HUDEP-2 (cell line): ENCODE data around the gene SPAG16.
"Not testable (repeated sequence)": the region's sequence is repeated elsewhere in the genome, so short reads cannot be mapped to it uniquely, and the experiment has no call there.

Experiments used
- DNase-seq, 76 experiments: peaks; one replicate each; lab custom pipeline; 2025; ENCODE audit not compliant: unreplicated experiment in 76 of 76; lab: John Stamatoyannopoulos, UW

Gene SPAG16

DNA sequence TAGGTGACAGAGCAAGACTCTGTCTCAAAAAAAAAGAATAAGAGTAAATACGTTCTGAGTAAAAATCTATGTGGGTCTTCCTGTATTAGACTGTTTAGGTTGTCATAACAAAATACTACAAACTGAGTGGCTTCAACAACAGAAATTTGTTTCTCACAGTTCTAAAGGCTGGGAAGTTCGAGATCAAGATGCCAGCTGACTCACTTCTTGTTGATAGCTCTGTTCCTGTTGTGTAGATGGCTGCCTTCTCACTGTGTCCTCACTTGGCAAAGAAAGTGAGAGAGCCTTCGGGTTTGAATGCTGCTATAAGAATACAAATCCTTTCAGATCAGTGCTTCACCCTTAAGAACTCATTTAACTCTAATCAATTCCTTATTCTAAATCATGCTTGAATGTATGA is 696.6 kb downstream of the SPAG16 start:
- DNase-seq, result no peak

DNA sequence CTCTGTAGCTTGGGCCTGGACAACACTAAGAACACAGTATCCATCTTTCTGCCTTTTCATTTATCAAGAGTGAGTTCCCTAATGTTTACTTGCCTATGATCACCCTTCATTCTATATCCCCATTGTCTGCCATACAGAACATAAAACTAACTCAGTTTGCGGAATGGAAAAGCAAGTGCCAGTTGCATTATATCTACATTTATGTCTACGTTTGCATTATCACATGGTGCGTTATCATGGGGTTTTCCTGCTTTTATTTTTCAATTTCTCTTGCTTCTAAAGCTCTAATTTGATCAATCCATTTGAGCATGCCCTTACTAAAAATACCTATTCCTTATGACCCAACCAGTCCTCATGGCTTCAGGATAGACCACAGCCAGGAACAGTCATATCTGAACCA is 704.9 kb downstream of the SPAG16 start:
- DNase-seq, result no peak

DNA sequence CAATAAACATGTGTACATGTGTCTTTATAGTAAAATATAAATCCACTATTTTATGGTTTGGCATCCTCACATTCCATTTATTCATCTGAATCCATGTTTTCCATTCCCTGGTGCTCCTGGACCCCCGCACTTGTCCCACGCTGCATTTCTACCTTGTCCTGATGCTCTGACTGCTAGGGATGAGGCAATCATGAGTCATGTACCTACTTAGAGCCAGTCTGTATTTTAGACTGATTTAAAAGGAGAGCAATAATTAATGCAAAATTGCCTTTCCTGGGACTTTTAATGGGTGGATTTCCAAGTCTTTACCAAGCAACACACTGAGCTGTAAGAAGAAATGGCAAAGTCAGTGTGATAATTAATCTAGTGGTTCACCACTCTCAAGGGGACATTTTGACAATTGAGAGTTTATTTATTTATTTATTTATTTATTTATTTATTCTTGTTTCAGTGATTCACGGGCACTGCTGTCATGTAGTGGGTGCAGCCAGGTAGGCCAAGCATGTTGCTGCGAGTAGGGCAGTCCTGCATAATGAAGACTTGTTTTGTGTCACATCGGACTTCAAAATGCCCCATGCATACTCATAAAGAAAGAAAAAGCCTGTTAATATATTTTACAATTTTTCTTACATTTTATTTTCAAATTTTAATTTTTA is 707.3 kb downstream of the SPAG16 start:
- DNase-seq, result no peak

DNA sequence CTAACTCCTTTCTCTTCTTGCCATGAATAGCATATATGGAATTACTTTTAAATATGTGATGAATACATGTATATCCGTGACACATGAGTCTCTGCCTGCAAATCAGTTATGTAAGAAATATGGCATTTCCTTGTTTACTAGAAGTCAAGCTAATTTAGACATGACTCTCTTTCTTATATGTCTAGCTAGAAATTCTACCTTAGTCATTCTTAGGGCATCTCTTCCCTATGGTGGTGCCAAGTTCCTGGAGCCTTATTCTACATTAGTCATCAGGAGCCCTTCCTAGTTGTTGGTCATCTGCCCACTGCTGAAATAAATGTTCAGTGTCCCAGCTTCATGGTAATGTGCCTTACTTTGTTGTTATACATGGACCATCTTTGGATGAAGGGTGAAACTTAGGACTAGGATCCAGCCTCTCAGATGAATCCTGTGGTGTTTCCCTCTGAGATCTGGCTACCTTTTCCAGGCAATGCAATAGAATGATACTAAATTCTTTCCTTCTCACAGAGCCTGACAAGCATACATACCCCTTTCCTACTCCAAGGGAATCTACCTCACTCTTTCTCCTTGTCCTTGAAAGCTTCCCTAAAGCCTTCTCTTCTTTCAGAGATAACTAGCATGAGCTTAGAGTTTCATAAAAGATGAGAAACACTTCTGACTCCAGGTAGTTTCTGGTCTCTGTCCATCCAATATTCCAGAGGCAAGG is 711.3 kb downstream of the SPAG16 start:
- no peak for DNase-seq

DNA sequence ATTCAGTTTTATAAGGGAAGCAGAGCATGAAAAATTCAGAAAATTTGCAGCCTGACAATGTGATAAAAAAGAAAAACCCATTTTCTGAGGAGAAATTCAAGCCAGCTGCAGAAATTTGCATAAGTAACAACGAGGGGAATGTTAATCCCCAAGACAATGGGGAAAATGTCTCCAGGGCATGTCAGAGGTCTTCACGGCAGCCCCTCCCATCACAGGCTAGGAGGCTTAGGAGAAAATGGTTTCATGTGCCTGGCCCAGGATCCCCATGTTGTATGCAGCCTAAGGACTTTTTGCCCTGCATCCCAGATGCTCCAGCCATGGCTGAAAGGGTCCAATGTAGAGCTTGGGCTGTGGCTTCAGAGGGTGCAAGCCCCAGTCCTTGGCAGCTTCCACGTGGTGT is 714.7 kb downstream of the SPAG16 start:
- DNase-seq, result not testable (repeated sequence)

DNA sequence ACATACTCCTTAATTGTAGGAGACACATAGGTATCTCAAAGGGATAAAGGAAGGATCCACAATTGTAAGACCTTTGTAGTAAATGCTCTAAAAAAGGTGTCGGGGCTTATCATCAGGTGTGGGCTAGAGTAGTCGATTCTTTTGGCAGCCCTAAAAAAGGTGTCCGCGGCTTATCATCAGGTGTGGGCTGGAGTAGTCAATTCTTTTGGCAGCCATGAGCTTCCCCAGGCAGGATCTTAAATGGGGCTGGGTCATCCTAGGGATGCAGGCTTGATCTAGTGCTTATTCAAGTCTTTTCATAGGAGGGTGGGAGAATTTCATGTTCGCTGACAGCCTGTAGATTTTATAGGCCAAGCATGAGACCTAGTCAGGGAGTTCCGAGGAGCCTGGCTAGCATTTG is 720.2 kb downstream of the SPAG16 start:
- no peak for DNase-seq

DNA sequence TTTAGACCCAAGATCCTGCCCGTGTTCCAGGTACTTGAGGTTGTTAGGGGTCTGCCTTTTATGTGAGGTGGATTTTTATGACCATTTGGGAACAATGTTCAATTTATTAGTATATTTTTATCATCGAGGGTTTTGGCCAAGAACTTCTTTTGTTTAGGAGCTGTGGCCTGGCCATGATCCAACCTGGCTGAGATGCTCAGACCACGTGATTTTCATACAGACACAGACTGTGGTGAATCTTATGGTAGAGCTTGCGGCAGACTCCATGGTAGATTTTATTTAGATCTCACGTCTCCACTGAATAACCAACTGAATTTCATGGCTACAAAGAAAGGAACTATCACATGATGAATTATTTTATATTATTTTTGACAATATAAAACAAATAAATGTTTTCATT is 721.1 kb downstream of the SPAG16 start:
- DNase-seq, result no peak

DNA sequence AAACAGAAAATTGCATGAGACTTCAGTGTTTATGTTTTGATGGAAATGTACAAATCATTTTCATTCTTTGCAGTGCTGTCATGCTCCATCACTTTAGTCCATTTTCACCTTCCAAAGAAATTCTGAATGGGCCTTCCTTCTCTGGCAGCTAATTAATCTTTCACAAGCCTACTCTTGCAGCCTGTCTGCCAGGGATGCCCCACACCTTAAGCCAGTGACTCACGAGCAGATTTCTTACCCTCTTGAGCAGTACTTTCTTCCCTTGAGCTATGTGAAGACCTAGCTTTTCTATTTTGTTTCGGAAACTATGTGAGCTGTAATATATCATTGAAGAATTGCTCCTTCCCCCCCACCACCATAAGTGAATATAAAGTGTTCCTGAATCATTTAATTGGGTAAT is 722.3 kb downstream of the SPAG16 start:
- DNase-seq, result no peak

DNA sequence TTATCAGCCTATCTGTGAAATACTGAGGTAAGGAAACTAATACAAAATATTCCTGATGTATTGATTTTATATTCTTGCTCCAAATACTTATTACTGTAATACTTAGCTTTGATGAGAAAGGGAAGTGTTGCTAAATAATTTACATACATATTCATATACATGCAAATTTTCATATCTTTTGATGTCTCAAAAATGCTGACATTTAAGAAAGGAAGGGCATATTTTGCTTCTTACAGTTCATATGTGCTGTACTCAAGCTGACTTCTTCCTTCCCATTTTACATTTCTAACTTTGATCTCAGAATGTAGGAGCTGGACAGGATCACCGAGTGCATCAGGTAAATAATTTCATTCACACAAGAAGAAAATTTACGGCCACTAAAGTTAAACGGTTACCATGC is 727.4 kb downstream of the SPAG16 start:
- DNase-seq, result no peak

DNA sequence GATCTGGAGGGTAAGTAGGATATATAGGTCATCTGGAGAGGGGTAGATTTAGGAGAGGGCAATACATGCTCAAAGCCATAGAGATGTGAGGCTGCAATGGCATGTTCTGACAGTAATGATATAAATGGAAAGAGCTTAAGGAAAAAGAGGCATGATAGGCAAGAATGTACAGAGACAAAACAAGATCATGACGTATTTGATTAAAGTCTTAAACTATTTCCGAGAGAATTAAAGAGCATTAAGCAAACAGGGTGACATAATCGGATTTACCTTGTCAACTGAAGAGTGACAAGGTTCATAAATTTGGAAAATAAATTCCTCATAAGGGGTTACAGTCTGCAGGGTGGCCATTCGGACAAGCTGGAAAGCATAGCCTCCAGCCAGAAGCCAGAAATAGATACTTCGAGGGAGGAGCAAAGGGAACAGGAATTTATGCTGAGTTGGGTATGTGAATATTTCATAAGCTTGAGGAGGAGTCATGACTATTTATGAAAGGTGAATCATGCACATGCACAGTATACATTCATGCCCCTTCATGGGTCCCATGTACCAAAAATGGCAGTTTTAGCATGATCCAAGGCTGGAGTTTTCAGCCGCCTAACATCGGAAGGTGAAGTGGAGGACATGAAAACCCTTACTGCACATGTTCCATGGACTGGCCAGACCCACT is 730.4 kb downstream of the SPAG16 start:
- DNase-seq, result no peak

DNA sequence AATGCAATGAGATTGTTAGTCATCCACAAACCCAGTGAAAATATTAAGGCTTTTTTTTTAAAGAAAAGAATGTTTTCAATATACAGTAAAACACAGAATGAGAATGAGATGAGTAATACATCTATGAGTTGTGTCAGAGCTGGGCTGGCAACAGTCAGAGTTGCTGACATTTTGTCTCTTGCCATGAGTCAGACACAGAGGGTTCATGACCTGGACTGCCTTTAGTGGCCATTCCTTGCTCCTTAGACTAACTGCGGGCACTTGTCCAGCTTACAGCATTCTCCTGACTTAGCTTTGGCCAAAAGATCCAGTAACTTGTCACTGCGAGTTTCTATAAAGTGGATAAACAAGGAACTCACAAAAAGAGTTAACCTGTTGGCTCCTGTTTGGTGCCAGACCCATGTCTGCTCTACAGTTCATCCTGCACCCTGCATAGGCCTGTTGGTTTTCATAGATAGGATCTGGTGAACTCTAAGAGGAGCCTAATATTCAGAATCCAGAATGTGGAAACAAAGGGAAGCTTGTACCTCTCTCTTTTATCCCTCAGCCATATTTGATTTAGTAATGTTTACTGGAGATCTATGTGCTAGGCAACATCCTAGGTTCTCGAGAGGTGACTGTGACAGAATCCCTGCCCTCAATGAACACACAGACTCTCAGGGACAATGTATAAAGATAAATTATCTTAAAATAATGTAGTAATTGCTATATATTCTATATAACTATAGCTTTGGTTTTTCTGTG is 735.1 kb downstream of the SPAG16 start:
- DNase-seq, result no peak

DNA sequence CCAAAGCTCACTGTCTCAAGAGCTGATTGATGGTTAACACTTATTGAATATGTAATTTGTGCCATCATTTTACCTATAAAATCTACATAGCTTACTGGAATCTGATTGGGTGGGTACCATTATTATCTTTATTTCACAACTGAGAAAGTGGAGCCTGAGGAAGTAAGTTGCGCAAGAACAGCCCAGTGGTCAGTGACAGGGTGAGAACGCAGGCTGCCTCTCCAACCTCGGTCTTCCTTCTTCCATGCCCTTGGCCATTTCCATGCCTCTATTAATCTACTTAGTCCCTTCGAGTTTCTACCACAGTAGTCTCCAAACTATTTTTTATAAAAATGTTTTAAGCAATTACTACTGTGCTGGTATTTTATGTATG is 735.7 kb downstream of the SPAG16 start:
- no peak for DNase-seq

DNA sequence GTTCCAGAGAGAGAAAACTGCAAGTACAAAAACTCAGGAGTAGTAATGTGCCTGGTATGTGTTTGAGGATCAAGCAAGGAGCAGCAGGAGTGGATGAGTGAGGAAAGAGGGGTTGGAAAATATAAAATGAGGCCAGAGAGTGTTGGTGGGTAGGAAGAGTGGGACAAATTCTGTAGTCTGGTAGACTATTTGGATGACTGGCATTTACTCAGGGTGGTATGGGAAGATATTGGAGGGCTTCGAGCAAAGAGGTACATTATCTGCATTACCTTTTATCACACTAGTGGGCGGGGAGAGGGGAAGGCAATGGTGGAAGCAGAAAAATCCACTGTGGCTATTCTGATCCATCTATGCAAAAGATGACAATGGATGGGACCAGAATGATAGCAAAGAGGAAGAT is 744.9 kb downstream of the SPAG16 start:
- DNase-seq, result no peak

DNA sequence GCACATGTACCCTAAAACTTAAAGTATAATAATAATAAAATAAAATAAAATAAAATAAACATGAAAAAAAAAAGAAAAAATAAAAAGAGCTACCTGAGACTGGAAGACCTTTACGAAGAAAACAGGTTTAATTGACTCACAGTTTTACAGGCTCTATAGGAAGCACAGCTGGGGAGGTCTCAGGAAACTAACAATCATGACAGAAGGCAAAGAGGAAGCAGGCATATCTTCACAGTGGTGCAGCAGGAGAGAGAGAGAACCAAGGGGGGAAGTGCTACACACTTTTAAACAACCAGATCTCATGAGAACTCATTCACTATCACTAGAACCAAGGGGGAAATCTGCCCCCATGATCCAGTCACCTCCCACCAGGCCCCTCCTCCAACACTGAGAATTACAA is 747.3 kb downstream of the SPAG16 start:
- no peak for DNase-seq

DNA sequence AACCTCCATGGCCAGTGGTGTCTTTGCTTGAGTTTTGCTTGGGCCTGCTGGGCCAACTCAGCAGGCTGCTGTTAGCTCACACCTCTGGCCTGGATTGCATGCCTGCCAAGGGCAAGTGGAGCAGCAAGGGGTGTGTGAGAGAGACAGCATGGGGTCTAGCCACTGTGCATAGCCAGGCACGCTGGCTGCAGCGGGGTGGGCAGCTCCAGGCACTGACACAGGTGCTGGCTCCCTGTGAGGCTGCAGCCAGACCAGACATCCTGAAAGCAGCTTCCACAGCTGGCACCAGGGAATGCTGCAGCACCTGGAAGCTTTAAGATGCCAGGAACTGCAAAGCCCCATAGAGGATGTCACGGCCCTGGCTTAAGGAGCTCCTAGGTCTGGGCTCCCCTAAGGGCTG is 750.2 kb downstream of the SPAG16 start:
- no peak for DNase-seq

DNA sequence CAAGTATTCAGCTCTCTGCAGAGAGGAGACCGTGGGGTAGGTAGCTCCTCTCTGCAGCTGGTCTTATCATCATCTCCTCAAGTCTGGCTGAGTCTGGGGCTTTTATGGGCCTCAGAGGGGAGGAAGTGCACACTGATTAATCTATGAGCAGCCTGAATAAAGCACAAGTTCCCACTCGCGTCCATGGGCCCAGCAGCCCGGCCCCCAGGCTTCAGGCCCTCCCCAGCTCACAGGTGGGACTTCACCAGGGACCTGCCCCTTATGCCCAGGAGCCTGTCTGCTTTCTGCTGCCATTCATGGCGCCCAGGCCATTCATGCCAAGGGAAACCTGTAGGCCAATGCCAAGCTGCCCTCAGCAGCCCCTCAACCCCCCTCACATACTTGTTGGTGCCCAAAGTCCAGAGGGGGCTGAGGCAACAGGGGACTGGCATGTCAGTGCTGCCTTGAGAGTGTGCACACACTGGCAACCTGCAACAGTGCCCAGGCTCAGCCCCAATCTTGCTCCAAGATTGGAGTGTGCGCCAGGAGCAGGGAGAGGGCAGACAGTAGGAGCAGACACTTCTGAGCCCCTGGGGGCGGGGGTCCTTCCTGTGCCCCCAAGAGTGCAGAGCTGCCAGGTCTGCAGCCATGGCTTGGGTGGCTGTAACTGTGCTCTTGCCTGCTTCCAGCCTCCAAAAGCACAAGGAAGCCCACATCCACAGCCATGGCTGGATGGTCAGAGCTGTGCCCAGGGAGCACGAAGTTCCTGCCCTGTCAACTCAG is 751.0 kb downstream of the SPAG16 start:
- no peak for DNase-seq

DNA sequence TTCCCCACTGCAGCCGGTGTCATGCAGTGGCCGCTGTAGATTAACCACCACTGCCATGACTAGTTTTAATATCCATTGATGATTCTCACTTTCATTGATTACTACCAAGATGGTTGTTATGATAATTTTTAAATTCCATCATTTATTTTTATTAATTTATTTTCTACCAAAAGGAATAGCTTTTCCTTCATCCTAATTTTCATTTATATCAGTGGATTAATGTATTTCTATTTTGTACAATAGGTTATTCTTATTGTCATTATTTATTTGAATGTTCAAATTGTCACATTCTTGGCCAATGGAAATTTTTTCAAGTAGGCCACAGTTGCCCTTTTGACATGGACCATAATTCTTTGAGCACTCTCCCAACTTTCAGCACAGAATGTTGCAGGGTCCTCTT is 751.7 kb downstream of the SPAG16 start:
- DNase-seq, result no peak

DNA sequence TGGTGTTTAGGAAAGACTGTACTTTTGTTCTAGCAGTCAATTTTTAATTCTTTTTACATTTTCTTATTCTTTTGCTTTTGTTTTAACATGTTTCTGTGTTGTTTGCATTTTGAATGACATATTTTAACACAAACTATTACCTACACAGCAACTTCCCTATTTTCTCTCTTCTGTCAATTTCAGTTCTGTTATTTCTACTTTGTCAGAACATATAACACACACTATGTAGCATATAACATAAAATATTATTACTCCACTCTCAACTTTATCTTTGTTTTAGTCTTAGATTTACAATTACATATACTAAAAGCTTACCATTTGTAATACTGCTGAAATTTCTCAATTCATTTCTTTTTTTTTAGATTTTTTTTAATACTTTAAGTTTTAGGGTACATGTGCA is 753.9 kb downstream of the SPAG16 start:
- DNase-seq, result no peak

DNA sequence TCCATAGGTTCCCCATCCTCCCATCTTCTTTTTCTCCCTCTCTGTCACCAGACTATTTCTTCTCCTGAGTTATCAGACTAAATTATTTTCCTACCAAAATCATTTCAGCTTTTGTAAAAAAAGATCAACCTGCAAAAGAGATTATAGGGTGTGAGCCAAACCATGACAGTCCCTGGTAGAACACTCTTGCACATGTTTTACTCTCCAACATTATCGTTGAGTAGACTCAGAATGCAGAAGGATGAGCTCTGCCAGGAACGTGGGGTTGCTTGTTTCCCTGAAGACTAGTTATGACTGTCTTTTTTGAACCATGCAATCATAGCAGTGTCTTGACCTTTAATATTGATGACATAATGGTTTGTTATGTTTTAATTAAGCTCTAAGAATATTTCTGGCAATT is 766.5 kb downstream of the SPAG16 start:
- DNase-seq, result no peak

DNA sequence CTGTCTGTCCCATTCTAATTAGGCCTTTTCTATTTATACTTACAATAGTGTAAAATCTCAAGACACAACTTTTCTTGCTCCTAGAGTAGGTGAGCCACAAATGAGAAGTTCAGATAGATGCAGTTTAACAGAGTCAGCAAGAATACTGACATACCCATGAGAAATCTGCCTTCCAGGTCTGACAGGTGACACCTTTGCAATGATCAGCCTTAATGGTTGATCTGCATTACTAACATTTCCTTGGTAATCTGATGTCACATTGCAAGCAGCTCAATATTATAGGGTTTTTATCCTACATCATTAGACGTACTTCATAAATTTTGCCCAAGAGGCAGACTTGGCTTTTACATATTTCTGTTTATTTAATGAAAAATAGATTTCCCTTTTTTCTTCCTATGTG is 767.3 kb downstream of the SPAG16 start:
- no peak for DNase-seq

DNA sequence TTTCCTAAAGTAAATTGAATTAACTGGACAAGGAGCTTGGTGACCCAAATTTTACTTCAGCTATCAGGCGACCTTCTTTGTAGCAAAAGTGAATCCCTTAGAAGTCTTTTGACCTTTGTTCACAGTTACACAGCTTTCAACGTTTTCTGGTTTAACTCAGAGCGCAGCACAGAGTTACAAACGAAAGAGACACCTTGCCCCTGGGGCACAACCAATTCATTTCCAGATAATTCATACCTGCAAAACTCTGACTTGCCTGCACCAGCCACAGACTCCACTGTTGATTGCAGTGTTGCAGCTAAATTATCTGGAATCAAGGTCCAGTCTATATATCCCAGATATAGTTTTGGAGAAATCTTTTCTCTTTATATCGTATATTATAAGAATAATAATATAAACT is 768.0 kb downstream of the SPAG16 start:
- no peak for DNase-seq
